Esophagus squamous epithelium (tissue), 4 donors: ENCODE measurements around the gene BANP.

Experiments
- POLR2A ChIP-seq, 4 donors: fragments of 450-650 bp; IDR thresholded peaks; one replicate each; pipeline ENCODE4 v1.6.1; 2017; ENCODE audit warnings: antibody characterized with exemption in 4 of 4, mild to moderate bottlenecking in 4 of 4, moderate library complexity in 3 of 4
- TF ChIP-seq, protein P1 (sequence below), 6 experiments: fragments of 450-650 bp in 4 of 6; fragments of 200-600 bp in 2 of 6; sonication (generic) in 2 of 6; IDR thresholded peaks; one replicate each; pipeline ENCODE4 v1.5.1; 2016 to 2019; ENCODE audit warnings: antibody characterized with exemption in 6 of 6, mild to moderate bottlenecking in 4 of 6, moderate library complexity in 4 of 6

DNA sequence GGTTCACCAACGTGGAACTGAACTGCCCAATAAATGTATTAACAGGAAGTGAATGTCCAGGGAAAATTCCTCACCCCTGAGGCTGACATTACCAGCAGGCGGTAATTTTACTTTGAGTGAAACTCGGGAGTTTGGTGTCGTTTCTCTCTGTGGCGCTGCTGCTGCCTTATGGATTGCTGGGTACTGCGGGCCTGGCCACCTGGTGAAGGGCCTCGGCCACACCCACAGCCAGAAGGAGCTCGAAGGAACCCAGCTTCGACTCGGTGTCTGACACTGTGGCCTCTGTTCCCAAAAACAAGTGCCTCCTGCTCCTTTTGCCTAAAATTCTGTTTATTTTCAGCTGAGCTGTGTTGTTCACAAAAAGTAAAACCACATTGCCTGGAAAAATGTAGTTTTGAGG is 115.0 kb downstream of the BANP start:
- TF ChIP-seq, protein P1, sequence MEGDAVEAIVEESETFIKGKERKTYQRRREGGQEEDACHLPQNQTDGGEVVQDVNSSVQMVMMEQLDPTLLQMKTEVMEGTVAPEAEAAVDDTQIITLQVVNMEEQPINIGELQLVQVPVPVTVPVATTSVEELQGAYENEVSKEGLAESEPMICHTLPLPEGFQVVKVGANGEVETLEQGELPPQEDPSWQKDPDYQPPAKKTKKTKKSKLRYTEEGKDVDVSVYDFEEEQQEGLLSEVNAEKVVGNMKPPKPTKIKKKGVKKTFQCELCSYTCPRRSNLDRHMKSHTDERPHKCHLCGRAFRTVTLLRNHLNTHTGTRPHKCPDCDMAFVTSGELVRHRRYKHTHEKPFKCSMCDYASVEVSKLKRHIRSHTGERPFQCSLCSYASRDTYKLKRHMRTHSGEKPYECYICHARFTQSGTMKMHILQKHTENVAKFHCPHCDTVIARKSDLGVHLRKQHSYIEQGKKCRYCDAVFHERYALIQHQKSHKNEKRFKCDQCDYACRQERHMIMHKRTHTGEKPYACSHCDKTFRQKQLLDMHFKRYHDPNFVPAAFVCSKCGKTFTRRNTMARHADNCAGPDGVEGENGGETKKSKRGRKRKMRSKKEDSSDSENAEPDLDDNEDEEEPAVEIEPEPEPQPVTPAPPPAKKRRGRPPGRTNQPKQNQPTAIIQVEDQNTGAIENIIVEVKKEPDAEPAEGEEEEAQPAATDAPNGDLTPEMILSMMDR (IDR thresholded peaks at IDR 0.05) = no peak
- TF ChIP-seq POLR2A (IDR thresholded peaks at IDR 0.05) = no peak
